H1 (cell line): ENCODE data around the gene IL36B. TPM values are rescaled to one million over a fixed set of nuclear protein-coding genes. Genes with fewer than 3 reads are reported as not detected.

Experiments used
- CTCF ChIA-PET: fragments of 300-600 bp; sonication (Branson Sonifier 250); formaldehyde crosslinking; loops from one replicate; lab custom pipeline; 2021; ENCODE audit not compliant: partially characterized antibody; lab: Charles Lee
- POLR2A ChIA-PET: fragments of 300-600 bp; sonication (Branson Sonifier 250); formaldehyde crosslinking; loops from one replicate; lab custom pipeline; 2021; ENCODE audit warnings: inconsistent platforms; ENCODE audit not compliant: partially characterized antibody; lab: Charles Lee
- DNase-seq, 2 experiments: peaks; one replicate each; pipeline versions ENCODE4 v3.0.0 to v3.0.0-alpha.2; 2010 to 2022; ENCODE audit warnings: low spot score in 2 of 2, low read depth in 1 of 2, mixed read lengths in 1 of 2
- FAIRE-seq: peaks from 2 replicates; lab custom pipeline; 2011; peaks lifted over from hg19 to GRCh38; lab: Jason Lieb, UNC
- H2AFZ ChIP-seq: 2 replicates; pipeline ENCODE4 v1.8.1; 2012; ENCODE audit warnings: low read length, inconsistent platforms
- H2AK5ac ChIP-seq: 2 replicates; pipeline ENCODE4 v1.6.1; 2013; ENCODE audit warnings: low read depth, low read length
- H2BK120ac ChIP-seq: replicated peaks from 2 replicates; pipeline ENCODE3; 2013; ENCODE audit warnings: low read depth, low read length, inconsistent platforms
- H2BK12ac ChIP-seq: 2 replicates; pipeline ENCODE4 v1.6.1; 2013; ENCODE audit warnings: low read depth, low read length
- H2BK15ac ChIP-seq: 2 replicates; pipeline ENCODE4 v1.6.1; 2013; ENCODE audit warnings: low read length
- H2BK20ac ChIP-seq: 2 replicates; pipeline ENCODE4 v1.6.1; 2013; ENCODE audit warnings: low read length
- H2BK5ac ChIP-seq: 2 replicates; pipeline ENCODE4 v1.6.1; 2013; ENCODE audit warnings: low read depth, low read length
- H3K14ac ChIP-seq: 2 replicates; pipeline ENCODE4 v1.6.1; 2013; ENCODE audit warnings: inconsistent platforms; ENCODE audit not compliant: insufficient read length
- H3K18ac ChIP-seq: 2 replicates; pipeline ENCODE4 v1.6.1; 2013; ENCODE audit warnings: low read length; ENCODE audit errors: extremely low read depth
- H3K23ac ChIP-seq: 2 replicates; pipeline ENCODE4 v1.6.1; 2013; ENCODE audit warnings: inconsistent platforms; ENCODE audit not compliant: insufficient read length
- H3K23me2 ChIP-seq: 2 replicates; pipeline ENCODE4 v1.6.1; 2013; ENCODE audit warnings: low read depth, low read length
- H3K27ac ChIP-seq: 2 replicates; pipeline ENCODE4 v1.6.1; 2011; ENCODE audit warnings: low read depth, low read length, inconsistent platforms
- H3K27me3 ChIP-seq, 4 experiments: replicated peaks in 1 of 4; 1 replicate in 1 of 4; 2 replicates in 3 of 4; pipeline versions ENCODE4 v1.6.1 to v1.8.1; 2011 to 2013; ENCODE audit warnings: low read length in 3 of 4, mild to moderate bottlenecking in 3 of 4, inconsistent platforms in 2 of 4, mixed read lengths in 2 of 4, moderate library complexity in 1 of 4; ENCODE audit not compliant: control insufficient read depth in 3 of 4, insufficient read depth in 3 of 4; ENCODE audit errors: extremely low read depth in 1 of 4
- H3K36me3 ChIP-seq, 4 experiments: 2 replicates each; pipeline versions ENCODE4 v1.6.1 to v1.8.1; 2011 to 2013; ENCODE audit warnings: mild to moderate bottlenecking in 4 of 4, low read length in 3 of 4, moderate library complexity in 2 of 4, control low read depth in 1 of 4, inconsistent platforms in 1 of 4; ENCODE audit not compliant: insufficient read depth in 4 of 4, control insufficient read depth in 2 of 4
- H3K4ac ChIP-seq: replicated peaks from 2 replicates; pipeline ENCODE3; 2013; ENCODE audit warnings: low read length, low read depth, mixed read lengths, inconsistent platforms; ENCODE audit not compliant: insufficient read length
- H3K4me1 ChIP-seq, 4 experiments: replicated peaks in 1 of 4; 1 replicate in 1 of 4; 2 replicates in 3 of 4; pipeline versions ENCODE4 v1.6.1 to v1.8.1; 2011 to 2013; ENCODE audit warnings: low read length in 3 of 4, inconsistent platforms in 2 of 4, mixed read lengths in 1 of 4; ENCODE audit not compliant: insufficient read depth in 4 of 4, control insufficient read depth in 3 of 4
- H3K4me2 ChIP-seq, 2 experiments: 2 replicates each; pipeline versions ENCODE4 v1.6.1 to v1.8.1; 2011 to 2013; ENCODE audit warnings: low read depth in 2 of 2, low read length in 2 of 2, control low read depth in 1 of 2, inconsistent platforms in 1 of 2, mild to moderate bottlenecking in 1 of 2; ENCODE audit not compliant: insufficient read depth in 1 of 2
- H3K4me3 ChIP-seq, 4 experiments: fragments of 200-600, 300-600 bp in 1 of 4; sonication (generic), shearing (Covaris generic), sonication (Bioruptor Twin) in 1 of 4; 2 replicates each; pipeline versions ENCODE4 v1.5.1 to v1.8.1; 2011 to 2016; ENCODE audit warnings: low read length in 4 of 4, low read depth in 3 of 4, control low read depth in 2 of 4, inconsistent platforms in 2 of 4, mild to moderate bottlenecking in 2 of 4, mixed read lengths in 1 of 4, moderate library complexity in 1 of 4; ENCODE audit not compliant: insufficient read depth in 2 of 4; ENCODE audit errors: extremely low read depth in 1 of 4
- H3K56ac ChIP-seq: replicated peaks from 2 replicates; pipeline ENCODE3; 2013; ENCODE audit warnings: low read depth, mild to moderate bottlenecking, mixed read lengths, low read length, inconsistent platforms; ENCODE audit not compliant: insufficient read length
- H3K79me1 ChIP-seq: 2 replicates; pipeline ENCODE4 v1.6.1; 2013; ENCODE audit warnings: low read depth, low read length, control low read depth
- H3K79me2 ChIP-seq, 2 experiments: 2 replicates each; pipeline versions ENCODE4 v1.6.1 to v1.8.1; 2012 to 2013; ENCODE audit warnings: low read length in 2 of 2, mild to moderate bottlenecking in 2 of 2, inconsistent platforms in 1 of 2; ENCODE audit not compliant: insufficient read depth in 2 of 2, control insufficient read depth in 1 of 2
- H3K9ac ChIP-seq, 4 experiments: replicated peaks in 1 of 4; 1 replicate in 1 of 4; 2 replicates in 3 of 4; pipeline versions ENCODE4 v1.6.1 to v1.8.1; 2011 to 2013; ENCODE audit warnings: low read depth in 3 of 4, low read length in 3 of 4, control low read depth in 2 of 4, mild to moderate bottlenecking in 2 of 4, moderate library complexity in 2 of 4, inconsistent platforms in 1 of 4; ENCODE audit errors: extremely low read depth in 1 of 4
- H3K9me3 ChIP-seq, 2 experiments: 2 replicates each; pipeline versions ENCODE4 v1.6.1 to v1.8.1; 2012 to 2013; ENCODE audit warnings: mild to moderate bottlenecking in 2 of 2, moderate library complexity in 2 of 2, control low read depth in 1 of 2, inconsistent platforms in 1 of 2, low read depth in 1 of 2, low read length in 1 of 2, mixed read lengths in 1 of 2; ENCODE audit not compliant: insufficient read depth in 2 of 2
- H4K20me1 ChIP-seq, 2 experiments: replicated peaks in 1 of 2; 2 replicates each; pipeline versions ENCODE3 to v1.8.1; 2011 to 2013; ENCODE audit warnings: inconsistent platforms in 2 of 2, low read length in 2 of 2, mild to moderate bottlenecking in 1 of 2; ENCODE audit not compliant: insufficient read depth in 2 of 2, control insufficient read depth in 1 of 2
- H4K5ac ChIP-seq: 2 replicates; pipeline ENCODE4 v1.6.1; 2013; ENCODE audit warnings: low read length, low read depth, mixed read lengths, inconsistent platforms; ENCODE audit not compliant: insufficient read length
- H4K8ac ChIP-seq: 2 replicates; pipeline ENCODE4 v1.8.0; 2013; ENCODE audit warnings: mild to moderate bottlenecking, moderate library complexity, low read length, inconsistent platforms; ENCODE audit not compliant: insufficient read depth; ENCODE audit errors: extremely low read depth
- H4K91ac ChIP-seq: replicated peaks from 2 replicates; pipeline ENCODE3; 2013; ENCODE audit warnings: low read length, mixed read lengths, inconsistent platforms; ENCODE audit not compliant: insufficient read length
- BACH1 ChIP-seq: IDR thresholded peaks from 2 replicates; pipeline ENCODE4 v1.6.1; 2012; ENCODE audit warnings: low read length, improper control_type of control experiment
- CTBP2 ChIP-seq: IDR thresholded peaks from 2 replicates; pipeline ENCODE4 v1.7.0; 2011; ENCODE audit warnings: borderline replicate concordance, mild to moderate bottlenecking, moderate library complexity, mixed read lengths, low read length; ENCODE audit not compliant: insufficient read depth, insufficient read length
- EGR1 ChIP-seq: IDR thresholded peaks from 2 replicates; pipeline ENCODE4 v1.6.1; 2011; ENCODE audit warnings: low read depth, low read length, borderline replicate concordance
- GABPA ChIP-seq: IDR thresholded peaks from 2 replicates; pipeline ENCODE4 v1.6.1; 2011; ENCODE audit warnings: mild to moderate bottlenecking, low read length, moderate library complexity, borderline replicate concordance; ENCODE audit not compliant: insufficient read depth
- JUND ChIP-seq: IDR thresholded peaks from 2 replicates; pipeline ENCODE4 v1.6.1; 2011; ENCODE audit warnings: mild to moderate bottlenecking, improper control_type of control experiment, low read length
- KDM1A ChIP-seq: fragments of 200-600, 300-600 bp; sonication (generic); IDR thresholded peaks from 2 replicates; pipeline ENCODE4 v1.7.1; 2016; ENCODE audit warnings: mild to moderate bottlenecking, low read length, borderline replicate concordance
- RXRA ChIP-seq: IDR thresholded peaks from 2 replicates; pipeline ENCODE4 v1.6.1; 2011; ENCODE audit warnings: low read depth, mild to moderate bottlenecking, low read length, moderate library complexity; ENCODE audit not compliant: insufficient read depth
- SUZ12 ChIP-seq: fragments of 200-600 bp; sonication (generic); IDR thresholded peaks from 2 replicates; pipeline ENCODE4 v1.6.1; 2012; ENCODE audit warnings: mild to moderate bottlenecking, inconsistent platforms, low read length, moderate library complexity, mixed read lengths
- WGBS, 2 experiments: shearing (Covaris generic) in 1 of 2; methylation state at CpG; one replicate each; pipeline versions ENCODE4 v1.1.6 to v1.1.7; 2013 to 2015; ENCODE audit warnings: low lambda C conversion rate in 2 of 2, mixed read lengths in 2 of 2, inconsistent platforms in 1 of 2, low coverage in 1 of 2, missing lambda C conversion rate in 1 of 2; ENCODE audit not compliant: insufficient replicate concordance in 2 of 2, insufficient coverage in 1 of 2, insufficient read length in 1 of 2; ENCODE audit errors: extremely low coverage in 1 of 2, missing lambda C conversion rate in 1 of 2; 5-methylcytosine and 5-hydroxymethylcytosine counted together
- polyA plus RNA-seq, 7 experiments: library from polyadenylated mRNA; depleted of rRNA in 3 of 7; stranded (reverse) in 5 of 7; unstranded in 2 of 7; fragments of >200 nt in 5 of 7; fragments of 200-250 nt in 2 of 7; gene quantifications; 1 replicate in 5 of 7; 2 replicates in 1 of 7; 4 replicates in 1 of 7; pipeline versions ENCODE4 v1.2.1 to v1.2.3, GENCODE V29; 2011 to 2013; ENCODE audit warnings: missing spikeins in 2 of 7, mixed read lengths in 2 of 7
- total RNA-seq: library from RNA; stranded (reverse); fragmentation: NEBNext Ultra II Directional; extraction: Animal tissue kit (Norgen Biotek cat#: 25700); gene quantifications from 2 replicates; pipeline ENCODE4 v1.2.1, GENCODE V29; 2021
- TF ChIP-seq, protein P1 (sequence below): IDR thresholded peaks from 2 replicates; pipeline ENCODE4 v1.6.1; 2011; ENCODE audit warnings: low read depth, mild to moderate bottlenecking, low read length; ENCODE audit not compliant: insufficient read depth
- TF ChIP-seq, protein P2 (sequence below): IDR thresholded peaks from 2 replicates; pipeline ENCODE4 v1.6.1; 2012; ENCODE audit warnings: inconsistent platforms

Gene IL36B
- total and polyA plus RNA-seq, 2 of the 8 experiments (the other 6 are each of a cell fraction or from before 2014, with no cell fraction given): not detected

DNA sequence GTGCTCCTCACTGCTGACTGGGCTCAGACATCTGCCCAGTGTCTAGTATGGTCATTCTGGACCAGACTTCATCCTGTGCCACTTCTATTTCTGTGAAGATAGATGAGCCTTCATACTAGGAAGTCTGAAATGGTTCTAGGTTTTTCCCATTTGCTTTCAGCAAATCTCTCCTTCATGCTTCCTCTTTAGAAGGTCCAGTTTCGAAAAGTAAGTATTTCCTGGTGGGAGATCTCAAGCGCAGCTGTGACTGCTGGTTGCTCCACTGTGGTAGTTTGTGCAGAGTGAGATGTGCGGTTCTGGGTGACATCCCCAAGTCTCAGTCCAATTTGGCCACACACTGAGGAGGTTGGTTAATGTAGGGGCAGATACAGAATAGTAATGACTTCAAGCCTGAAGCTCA lies 14.4 kb downstream of the IL36B start:
- H3K4me2 ChIP-seq: no peak overlapping the region
- no peak overlapping the region for H4K91ac ChIP-seq
- H2BK20ac ChIP-seq: no peak overlapping the region
- no peak overlapping the region for H3K14ac ChIP-seq
- 91% methylated on average over 3 of the region's 3 CpGs; no CpG with 5 or more reads in 1 of the 2 experiments for WGBS, 2 experiments
- no peak overlapping the region for H4K5ac ChIP-seq
- H3K23me2 ChIP-seq: no peaks in the 10 kb centered on the region
- H3K79me2 ChIP-seq: no peaks in the 10 kb centered on the region
- H3K4ac ChIP-seq: no peak overlapping the region
- no peak overlapping the region for H2AFZ ChIP-seq
- no peak overlapping the region for H2AK5ac ChIP-seq
- no peak overlapping the region for H2BK12ac ChIP-seq
- H3K36me3 ChIP-seq: no peaks in the 10 kb centered on the region
- H3K27me3 ChIP-seq: no peaks in the 10 kb centered on the region; a peak in 1 of 7 replicates
- no peak overlapping the region for H3K27ac ChIP-seq
- POLR2A ChIA-PET: no interaction called here
- H3K79me1 ChIP-seq: no peaks in the 10 kb centered on the region
- no peak overlapping the region for H2BK120ac ChIP-seq
- H3K9me3 ChIP-seq: no peaks in the 10 kb centered on the region
- CTCF ChIA-PET: interaction anchor here (1.4 kb wide), 1 partner anchor 21 kb away, joined by 5 read pairs; the partner anchor contains the start of gene IL36RN
- no peaks in the 10 kb centered on the region for H4K20me1 ChIP-seq
- H2BK5ac ChIP-seq: no peak overlapping the region
- no peak overlapping the region for H3K23ac ChIP-seq
- H3K4me1 ChIP-seq: no peaks in the 10 kb centered on the region
- no peak overlapping the region for H3K4me3 ChIP-seq
- no peak overlapping the region for H3K9ac ChIP-seq
- H3K56ac ChIP-seq: no peak overlapping the region
- FAIRE-seq (no peak), DNase-seq (no peak)
- H2BK15ac ChIP-seq: no peak overlapping the region
- no peak overlapping the region for H3K18ac ChIP-seq
- no peak overlapping the region for H4K8ac ChIP-seq
- TF ChIP-seq KDM1A (no peak), CTBP2 (no peak), JUND (no peak), RXRA (no peak), EGR1 (no peak), GABPA (no peak), SUZ12 (no peak), BACH1 (no peak)
- TF ChIP-seq, protein P1, sequence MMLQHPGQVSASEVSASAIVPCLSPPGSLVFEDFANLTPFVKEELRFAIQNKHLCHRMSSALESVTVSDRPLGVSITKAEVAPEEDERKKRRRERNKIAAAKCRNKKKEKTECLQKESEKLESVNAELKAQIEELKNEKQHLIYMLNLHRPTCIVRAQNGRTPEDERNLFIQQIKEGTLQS: no peak
- TF ChIP-seq, protein P2, sequence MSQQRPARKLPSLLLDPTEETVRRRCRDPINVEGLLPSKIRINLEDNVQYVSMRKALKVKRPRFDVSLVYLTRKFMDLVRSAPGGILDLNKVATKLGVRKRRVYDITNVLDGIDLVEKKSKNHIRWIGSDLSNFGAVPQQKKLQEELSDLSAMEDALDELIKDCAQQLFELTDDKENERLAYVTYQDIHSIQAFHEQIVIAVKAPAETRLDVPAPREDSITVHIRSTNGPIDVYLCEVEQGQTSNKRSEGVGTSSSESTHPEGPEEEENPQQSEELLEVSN: no peak
